H9 (cell line): ENCODE results near the gene TAF3. TPM values are rescaled to one million over a fixed set of nuclear protein-coding genes. Genes with fewer than 3 reads are reported as not detected.

Experiments
- DNase-seq: peaks from one replicate; pipeline ENCODE4 v3.0.0-alpha.2; 2017
- H2AFZ ChIP-seq: one replicate; pipeline ENCODE4 v1.6.1; 2013; ENCODE audit warnings: mild to moderate bottlenecking, low read length, control low read depth, moderate library complexity
- H2AK5ac ChIP-seq: 2 replicates; pipeline ENCODE4 v1.6.1; 2013; ENCODE audit warnings: low read length, control low read depth, mixed read lengths; ENCODE audit not compliant: insufficient read length
- H2BK120ac ChIP-seq: one replicate; pipeline ENCODE4 v1.6.1; 2013; ENCODE audit warnings: low read depth, mild to moderate bottlenecking, low read length, control low read depth, inconsistent platforms; ENCODE audit not compliant: poor library complexity, severe bottlenecking
- H2BK12ac ChIP-seq: 2 replicates; pipeline ENCODE4 v1.6.1; 2013; ENCODE audit warnings: low read length, control low read depth, mixed read lengths, low read depth; ENCODE audit not compliant: insufficient read length
- H2BK15ac ChIP-seq: 2 replicates; pipeline ENCODE4 v1.6.1; 2013; ENCODE audit warnings: low read depth, low read length, control low read depth
- H2BK20ac ChIP-seq: one replicate; pipeline ENCODE4 v1.6.1; 2013; ENCODE audit warnings: low read depth, mild to moderate bottlenecking, low read length, control low read depth, inconsistent platforms; ENCODE audit not compliant: poor library complexity, severe bottlenecking
- H2BK5ac ChIP-seq: 2 replicates; pipeline ENCODE4 v1.6.1; 2013; ENCODE audit warnings: low read length, control low read depth, mixed read lengths; ENCODE audit not compliant: insufficient read length
- H3K14ac ChIP-seq: 2 replicates; pipeline ENCODE4 v1.6.1; 2013; ENCODE audit warnings: low read length, control low read depth; ENCODE audit not compliant: insufficient read depth
- H3K18ac ChIP-seq: 2 replicates; pipeline ENCODE4 v1.6.1; 2013; ENCODE audit warnings: low read depth, mild to moderate bottlenecking, mixed read lengths, low read length, control low read depth; ENCODE audit not compliant: insufficient read length
- H3K23ac ChIP-seq: 2 replicates; pipeline ENCODE4 v1.6.1; 2013; ENCODE audit warnings: low read length, control low read depth, mixed read lengths, low read depth; ENCODE audit not compliant: insufficient read length
- H3K23me2 ChIP-seq: 2 replicates; pipeline ENCODE4 v1.6.1; 2013; ENCODE audit warnings: low read depth, mild to moderate bottlenecking, mixed read lengths, low read length, control low read depth; ENCODE audit not compliant: insufficient read length, poor library complexity, severe bottlenecking
- H3K27ac ChIP-seq: 2 replicates; pipeline ENCODE4 v1.5.1; 2013; ENCODE audit warnings: low read length, control low read depth, mixed read lengths, low read depth; ENCODE audit not compliant: insufficient read length
- H3K27me3 ChIP-seq: 2 replicates; pipeline ENCODE4 v1.6.1; 2013; ENCODE audit warnings: low read length, control low read depth, inconsistent platforms; ENCODE audit not compliant: insufficient read depth
- H3K4ac ChIP-seq: 2 replicates; pipeline ENCODE4 v1.6.1; 2013; ENCODE audit warnings: low read depth, mild to moderate bottlenecking, control low read depth, inconsistent platforms, low read length, moderate library complexity
- H3K4me1 ChIP-seq: 2 replicates; pipeline ENCODE4 v1.6.1; 2013; ENCODE audit warnings: low read length, control low read depth, inconsistent platforms; ENCODE audit not compliant: insufficient read depth
- H3K4me2 ChIP-seq: 2 replicates; pipeline ENCODE4 v1.6.1; 2013; ENCODE audit warnings: low read length, control low read depth, mixed read lengths; ENCODE audit not compliant: insufficient read length, insufficient read depth
- H3K56ac ChIP-seq: 2 replicates; pipeline ENCODE4 v1.6.1; 2013; ENCODE audit warnings: low read depth, mild to moderate bottlenecking, mixed read lengths, low read length, control low read depth; ENCODE audit not compliant: insufficient read length
- H3K79me1 ChIP-seq: 2 replicates; pipeline ENCODE4 v1.6.1; 2013; ENCODE audit warnings: low read depth, mild to moderate bottlenecking, moderate library complexity, low read length, control low read depth, inconsistent platforms; ENCODE audit not compliant: insufficient read depth, poor library complexity, severe bottlenecking
- H3K79me2 ChIP-seq: 2 replicates; pipeline ENCODE4 v1.6.1; 2013; ENCODE audit warnings: low read length, control low read depth, inconsistent platforms; ENCODE audit not compliant: insufficient read depth
- H3K9ac ChIP-seq: 2 replicates; pipeline ENCODE4 v1.6.1; 2013; ENCODE audit warnings: low read length, control low read depth, mixed read lengths; ENCODE audit not compliant: insufficient read length; ENCODE audit errors: extremely low read depth
- H3K9me3 ChIP-seq: one replicate; pipeline ENCODE4 v1.6.1; 2013; ENCODE audit warnings: low read depth, low read length, inconsistent platforms; ENCODE audit not compliant: control insufficient read depth
- H3T11ph ChIP-seq: one replicate; pipeline ENCODE4 v1.6.1; 2013; ENCODE audit warnings: mild to moderate bottlenecking, low read length, control low read depth, inconsistent platforms
- H4K20me1 ChIP-seq: one replicate; pipeline ENCODE4 v1.6.1; 2013; ENCODE audit not compliant: control insufficient read depth, insufficient read length, insufficient read depth
- H4K5ac ChIP-seq: 2 replicates; pipeline ENCODE4 v1.6.1; 2013; ENCODE audit warnings: low read depth, mild to moderate bottlenecking, mixed read lengths, low read length, control low read depth; ENCODE audit not compliant: insufficient read length
- H4K8ac ChIP-seq: replicated peaks from 2 replicates; pipeline ENCODE4 v1.6.1; 2013; ENCODE audit warnings: low read length, control low read depth, mixed read lengths, low read depth; ENCODE audit not compliant: insufficient read length
- H4K91ac ChIP-seq: 2 replicates; pipeline ENCODE4 v1.6.1; 2013; ENCODE audit warnings: low read depth, mild to moderate bottlenecking, moderate library complexity, mixed read lengths, low read length, control low read depth; ENCODE audit not compliant: insufficient read length
- H3K27ac Mint-ChIP-seq, 3 experiments: 2 replicates in 2 of 3; 3 replicates in 1 of 3; pipeline ENCODE4 v1.8.0; 2020 to 2021; ENCODE audit warnings: mixed read lengths in 3 of 3, mild to moderate bottlenecking in 1 of 3, moderate library complexity in 1 of 3
- H3K27me3 Mint-ChIP-seq: 2 replicates; pipeline ENCODE4 v1.8.0; 2021; ENCODE audit warnings: low read depth, mild to moderate bottlenecking, moderate library complexity, mixed read lengths
- H3K36me3 Mint-ChIP-seq, 3 experiments: 2 replicates in 2 of 3; 3 replicates in 1 of 3; pipeline ENCODE4 v1.8.0; 2020 to 2021; ENCODE audit warnings: low read depth in 3 of 3, mixed read lengths in 3 of 3; ENCODE audit not compliant: insufficient read depth in 1 of 3
- H3K4me1 Mint-ChIP-seq, 2 experiments: 2 replicates each; pipeline ENCODE4 v1.8.0; 2020; ENCODE audit warnings: mixed read lengths in 2 of 2
- H3K4me3 Mint-ChIP-seq, 2 experiments: 2 replicates in 1 of 2; 3 replicates in 1 of 2; pipeline ENCODE4 v1.8.0; 2020 to 2021; ENCODE audit warnings: mild to moderate bottlenecking in 2 of 2, mixed read lengths in 2 of 2, moderate library complexity in 1 of 2
- H3K9me3 Mint-ChIP-seq, 2 experiments: 2 replicates in 1 of 2; 3 replicates in 1 of 2; pipeline ENCODE4 v1.8.0; 2020; ENCODE audit warnings: mild to moderate bottlenecking in 2 of 2, mixed read lengths in 2 of 2, moderate library complexity in 1 of 2
- CTCF ChIP-seq: fragments of 200-600 bp; sonication (generic); conservative IDR thresholded peaks from 3 replicates; pipeline ENCODE4 v1.8.0; 2021; ENCODE audit warnings: antibody characterized with exemption, mild to moderate bottlenecking
- WGBS: extraction: QIAGEN DNeasy Blood & Tissue Kit; methylation state at CpG from one replicate; pipeline ENCODE4 v1.1.7; 2013; ENCODE audit warnings: missing lambda C conversion rate, low lambda C conversion rate, mixed read lengths; ENCODE audit not compliant: insufficient read length; ENCODE audit errors: extremely low coverage; 5-methylcytosine and 5-hydroxymethylcytosine counted together
- total RNA-seq: library from RNA; stranded (reverse); gene quantifications from 2 replicates; pipeline ENCODE4 v1.2.1, GENCODE V29; 2021

TAF3 gene
- total RNA-seq, 1 experiment from 2014 or later = 10.2 TPM

DNA sequence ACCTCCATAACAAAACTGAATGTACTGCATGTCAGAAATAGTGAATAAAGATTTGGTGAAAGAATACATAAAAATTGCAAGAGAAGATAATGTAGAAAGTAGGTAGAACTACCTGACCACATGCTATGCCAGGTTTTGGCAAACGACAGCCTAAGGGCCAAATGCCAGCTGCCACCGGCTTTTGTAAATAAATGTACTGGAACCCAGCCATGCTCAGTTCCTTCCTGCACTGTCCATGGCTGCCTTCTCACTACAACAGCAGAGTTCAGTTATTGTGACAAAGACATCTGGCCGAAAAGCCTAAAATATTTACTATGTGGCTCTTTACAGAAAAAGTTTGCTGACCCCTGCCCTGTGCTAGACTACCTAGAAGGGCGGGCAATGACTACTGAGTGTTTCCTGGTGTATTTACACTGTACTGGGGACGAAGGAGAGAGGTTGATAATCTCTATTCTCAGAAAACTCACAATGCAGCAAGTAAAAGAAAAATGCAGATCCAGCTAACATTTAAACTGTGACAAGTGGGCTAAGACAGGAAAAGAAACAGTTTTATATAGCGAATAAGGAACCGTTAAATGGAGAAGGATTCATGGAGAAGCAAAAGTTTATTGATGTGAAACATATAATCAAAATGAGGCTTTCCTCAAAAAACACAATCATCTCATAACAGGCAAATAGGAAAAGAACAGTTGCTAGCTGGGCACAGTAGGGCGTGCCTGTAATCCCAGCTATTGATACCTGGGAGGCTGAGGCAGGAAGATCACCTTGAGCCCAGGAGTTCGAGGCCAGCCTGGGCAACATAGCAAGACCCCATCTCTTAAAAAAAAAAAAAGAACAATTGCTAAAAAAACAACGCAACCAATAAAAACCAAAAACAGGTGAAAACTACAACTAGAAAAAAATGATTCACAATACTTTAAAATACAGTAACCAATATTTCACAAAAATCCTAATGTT, 44.2 kb upstream of the TAF3 start:
- Histone ChIP-seq H3K56ac (no peak overlapping the region), H2BK120ac (no peak overlapping the region), H3K27ac (no peak overlapping the region), H4K20me1 (no peaks in the 10 kb centered on the region), H3T11ph (no peak overlapping the region), H3K9ac (no peak overlapping the region), H3K14ac (no peak overlapping the region), H3K4me2 (no peak overlapping the region), H4K91ac (no peak overlapping the region), H3K4me1 (no peaks in the 10 kb centered on the region), H4K8ac (no peak overlapping the region), H2AK5ac (no peak overlapping the region), H3K9me3 (no peaks in the 10 kb centered on the region), H2BK15ac (no peak overlapping the region), H2BK5ac (no peak overlapping the region), H3K79me2 (no peaks in the 10 kb centered on the region), H3K27me3 (no peaks in the 10 kb centered on the region), H4K5ac (no peak overlapping the region), H3K79me1 (no peaks in the 10 kb centered on the region), H3K23ac (no peak overlapping the region), H3K18ac (no peak overlapping the region), H3K4ac (no peak overlapping the region), H3K23me2 (no peaks in the 10 kb centered on the region), H2BK20ac (no peak overlapping the region), H2BK12ac (no peak overlapping the region), H2AFZ (no peak overlapping the region)
- no peak for TF ChIP-seq CTCF
- DNase-seq = no peak
- no CpG with 5 or more reads among the region's 10 CpGs for WGBS
- H3K27ac Mint-ChIP-seq = no peak overlapping the region
- peaks cover 21 to 68% (median 61%) of the 10 kb centered on the region in 3 experiments; a peak in 6 of 7 replicates for H3K36me3 Mint-ChIP-seq
- no peak overlapping the region for H3K4me3 Mint-ChIP-seq
- no peaks in the 10 kb centered on the region for H3K9me3 Mint-ChIP-seq
- no peaks in the 10 kb centered on the region for H3K4me1 Mint-ChIP-seq
- H3K27me3 Mint-ChIP-seq = no peaks in the 10 kb centered on the region
